Measurements from ENCODE around the gene SWAP70.
"Not testable (repeated sequence)": the region's sequence is repeated elsewhere in the genome, so short reads cannot be mapped to it uniquely, and the experiment has no call there.

Gene SWAP70

DNA sequence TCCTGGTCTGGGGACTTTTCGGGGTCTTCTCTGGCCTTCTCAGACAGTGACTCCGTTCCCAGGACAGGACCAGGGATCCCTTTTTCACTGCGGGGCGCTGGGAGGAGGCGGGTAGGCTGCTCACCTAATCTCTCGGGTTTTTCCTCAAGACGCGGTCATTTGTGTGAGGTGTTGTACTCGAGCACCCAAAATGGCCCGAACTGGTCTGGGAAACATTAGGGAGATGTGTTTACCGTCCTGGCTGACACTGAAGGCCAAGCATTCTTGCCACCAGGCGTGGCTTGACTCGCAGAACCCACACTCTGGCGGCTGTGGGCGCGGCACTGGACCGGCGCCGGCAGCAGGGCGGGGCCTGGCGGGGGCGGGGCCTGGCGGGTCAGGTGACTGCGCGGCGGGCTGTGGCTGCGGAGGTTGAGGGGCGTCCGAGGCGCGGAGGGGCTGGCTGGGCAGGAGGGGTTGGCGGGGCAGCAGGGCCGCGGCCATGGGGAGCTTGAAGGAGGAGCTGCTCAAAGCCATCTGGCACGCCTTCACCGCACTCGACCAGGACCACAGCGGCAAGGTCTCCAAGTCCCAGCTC, at the start of gene SWAP70:
Gene SWAP70, plus strand, starts transcription at position 379 of the 577 bp plus-strand sequence. Its CDS starts 103 bp downstream, at position 482.
- Histone ChIP-seq H3K9me3 (ENCODE audit: control insufficient read depth in 1 of 2, low read length in 2 of 2) (peaks cover 0 to 3% of the 10 kb centered on the region in 2 donors), H3K4me3 (ENCODE audit: low read depth in 1 of 2, low read length in 2 of 2) (peak within 1 kb of the TSS; percentile 88 to 94), H3K36me3 (ENCODE audit: control insufficient read depth in 1 of 2, insufficient read depth in 2 of 2, low read length in 2 of 2) (no peaks in the 10 kb centered on the region), H3K9ac (ENCODE audit: low read depth in 1 of 2, low read length in 2 of 2) (peak within 1 kb of the TSS; percentile 79 to 90), H3K27ac (ENCODE audit: low read depth, low read length) (peak within 1 kb of the TSS; percentile 81), H3K4me1 (ENCODE audit: control insufficient read depth in 1 of 2, insufficient read depth in 2 of 2, low read length in 2 of 2) (peaks cover 4 to 6% of the 10 kb centered on the region in 2 donors), H3K27me3 (ENCODE audit: control insufficient read depth in 1 of 2, insufficient read depth in 2 of 2, low read length in 2 of 2) (no peaks in the 10 kb centered on the region)

DNA sequence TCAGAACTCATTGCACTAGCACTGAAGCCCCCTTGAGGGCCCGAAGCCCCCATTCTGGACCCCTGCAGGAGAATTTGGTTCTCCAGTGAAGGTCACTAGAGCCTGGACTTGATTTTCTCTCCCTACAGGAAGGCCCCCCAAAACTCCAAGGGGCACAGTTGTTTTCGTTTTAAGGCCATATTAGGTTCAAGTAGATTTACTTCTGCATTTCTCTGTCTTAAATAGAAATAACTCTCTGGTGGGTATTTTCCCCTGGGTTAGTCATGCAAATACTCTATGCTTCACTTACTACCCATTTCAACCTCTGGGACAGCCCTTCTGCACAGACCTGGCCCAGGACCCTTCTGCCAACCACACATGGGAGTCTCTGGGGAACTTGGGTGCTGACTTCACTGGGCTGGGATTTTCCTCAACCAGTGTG, 48.8 kb upstream of the SWAP70 start:
- H3K4me1 ChIP-seq (ENCODE audit: control insufficient read depth in 1 of 2, insufficient read depth in 2 of 2, low read length in 2 of 2): peaks cover 8 to 9% of the 10 kb centered on the region in 2 donors
- peak overlapping the region in 1 of 2 donors; percentile 95 for H3K9ac ChIP-seq (ENCODE audit: low read depth in 1 of 2, low read length in 2 of 2)
- H3K36me3 ChIP-seq (ENCODE audit: control insufficient read depth in 1 of 2, insufficient read depth in 2 of 2, low read length in 2 of 2): no peaks in the 10 kb centered on the region
- peak overlapping the region; percentile 90 for H3K27ac ChIP-seq (ENCODE audit: low read depth, low read length)
- peak overlapping the region in 1 of 2 donors; percentile 74 for H3K4me3 ChIP-seq (ENCODE audit: low read depth in 1 of 2, low read length in 2 of 2)
- no peaks in the 10 kb centered on the region for H3K9me3 ChIP-seq (ENCODE audit: control insufficient read depth in 1 of 2, low read length in 2 of 2)
- no peaks in the 10 kb centered on the region for H3K27me3 ChIP-seq (ENCODE audit: control insufficient read depth in 1 of 2, insufficient read depth in 2 of 2, low read length in 2 of 2)

- H3K27ac ChIP-seq (ENCODE audit: low read depth, low read length): no peak overlapping the region
- H3K9me3 ChIP-seq (ENCODE audit: control insufficient read depth in 1 of 2, low read length in 2 of 2): no peaks in the 10 kb centered on the region
- no peak overlapping the region for H3K4me3 ChIP-seq (ENCODE audit: low read depth in 1 of 2, low read length in 2 of 2)
- no peaks in the 10 kb centered on the region for H3K27me3 ChIP-seq (ENCODE audit: control insufficient read depth in 1 of 2, insufficient read depth in 2 of 2, low read length in 2 of 2)
- no peaks in the 10 kb centered on the region for H3K36me3 ChIP-seq (ENCODE audit: control insufficient read depth in 1 of 2, insufficient read depth in 2 of 2, low read length in 2 of 2)
- peaks cover 8 to 9% of the 10 kb centered on the region in 2 donors for H3K4me1 ChIP-seq (ENCODE audit: control insufficient read depth in 1 of 2, insufficient read depth in 2 of 2, low read length in 2 of 2)
- no peak overlapping the region for H3K9ac ChIP-seq (ENCODE audit: low read depth in 1 of 2, low read length in 2 of 2)
Measured at GRCh38 chr11:9616042-9616675, 47.7 kb upstream of the SWAP70 start.

- Histone ChIP-seq H3K9me3 (ENCODE audit: control insufficient read depth in 1 of 2, low read length in 2 of 2) (no peaks in the 10 kb centered on the region), H3K27ac (ENCODE audit: low read depth, low read length) (no peak overlapping the region), H3K27me3 (ENCODE audit: control insufficient read depth in 1 of 2, insufficient read depth in 2 of 2, low read length in 2 of 2) (no peaks in the 10 kb centered on the region), H3K4me1 (ENCODE audit: control insufficient read depth in 1 of 2, insufficient read depth in 2 of 2, low read length in 2 of 2) (peaks cover 8 to 9% of the 10 kb centered on the region in 2 donors), H3K36me3 (ENCODE audit: control insufficient read depth in 1 of 2, insufficient read depth in 2 of 2, low read length in 2 of 2) (no peaks in the 10 kb centered on the region), H3K9ac (ENCODE audit: low read depth in 1 of 2, low read length in 2 of 2) (no peak overlapping the region), H3K4me3 (ENCODE audit: low read depth in 1 of 2, low read length in 2 of 2) (no peak overlapping the region)
Measured at GRCh38 chr11:9616858-9617257, 47.0 kb upstream of the SWAP70 start.

DNA sequence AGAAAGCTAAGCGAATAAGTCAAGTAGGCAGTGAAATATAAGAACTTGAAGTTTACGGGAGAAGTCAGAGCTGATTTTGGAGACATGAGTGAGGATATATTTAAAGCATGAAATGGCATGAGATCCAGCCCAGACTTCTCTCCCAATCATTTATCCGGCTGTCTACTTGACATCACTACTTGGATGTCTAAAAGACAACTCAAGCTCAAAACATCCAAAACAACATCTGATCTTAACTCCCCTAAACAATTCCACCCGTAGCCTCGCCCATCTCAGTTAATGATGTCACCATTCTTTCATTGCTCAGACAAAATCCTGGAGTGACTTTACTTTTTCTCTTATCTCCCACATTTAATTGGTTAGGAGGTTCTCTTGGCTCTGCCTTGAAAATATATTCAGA, 45.9 kb upstream of the SWAP70 start:
- no peak overlapping the region for H3K27ac ChIP-seq (ENCODE audit: low read depth, low read length)

GRCh38 chr11:9619004-9619403, 44.9 kb upstream of the SWAP70 start:
- H3K36me3 ChIP-seq (ENCODE audit: control insufficient read depth in 1 of 2, insufficient read depth in 2 of 2, low read length in 2 of 2): no peaks in the 10 kb centered on the region
- no peak overlapping the region for H3K9ac ChIP-seq (ENCODE audit: low read depth in 1 of 2, low read length in 2 of 2)
- H3K4me1 ChIP-seq (ENCODE audit: control insufficient read depth in 1 of 2, insufficient read depth in 2 of 2, low read length in 2 of 2): peaks cover 4 to 8% of the 10 kb centered on the region in 2 donors
- H3K4me3 ChIP-seq (ENCODE audit: low read depth in 1 of 2, low read length in 2 of 2): no peak overlapping the region
- H3K27me3 ChIP-seq (ENCODE audit: control insufficient read depth in 1 of 2, insufficient read depth in 2 of 2, low read length in 2 of 2): no peaks in the 10 kb centered on the region
- H3K27ac ChIP-seq (ENCODE audit: low read depth, low read length): no peak overlapping the region
- H3K9me3 ChIP-seq (ENCODE audit: control insufficient read depth in 1 of 2, low read length in 2 of 2): no peaks in the 10 kb centered on the region

More for the DNA sequence above, 45.9 kb upstream of the SWAP70 start:
- Histone ChIP-seq H3K9ac (ENCODE audit: low read depth in 1 of 2, low read length in 2 of 2) (no peak overlapping the region), H3K27me3 (ENCODE audit: control insufficient read depth in 1 of 2, insufficient read depth in 2 of 2, low read length in 2 of 2) (no peaks in the 10 kb centered on the region), H3K4me3 (ENCODE audit: low read depth in 1 of 2, low read length in 2 of 2) (no peak overlapping the region), H3K4me1 (ENCODE audit: control insufficient read depth in 1 of 2, insufficient read depth in 2 of 2, low read length in 2 of 2) (peaks cover 8 to 9% of the 10 kb centered on the region in 2 donors), H3K36me3 (ENCODE audit: control insufficient read depth in 1 of 2, insufficient read depth in 2 of 2, low read length in 2 of 2) (no peaks in the 10 kb centered on the region), H3K9me3 (ENCODE audit: control insufficient read depth in 1 of 2, low read length in 2 of 2) (no peaks in the 10 kb centered on the region)

DNA sequence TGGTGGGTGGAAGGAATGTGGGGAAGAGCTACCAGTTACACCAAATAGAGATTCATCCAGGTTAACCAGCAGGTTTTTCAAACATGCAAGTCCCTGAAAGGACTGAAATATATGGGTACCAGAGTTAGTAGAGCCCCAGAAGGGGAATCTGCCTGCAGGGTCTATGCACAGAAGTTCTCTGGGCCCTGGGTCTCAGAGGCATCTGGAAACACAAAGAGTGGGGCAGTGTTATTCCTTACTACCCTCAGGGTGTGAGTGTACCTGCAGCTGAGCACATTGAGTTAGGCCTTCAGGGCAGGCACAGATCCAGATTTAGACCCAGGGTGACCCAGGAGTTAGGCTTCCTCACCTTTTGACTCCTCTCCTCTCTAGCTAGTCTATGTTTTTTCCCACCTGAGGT, 43.9 kb upstream of the SWAP70 start:
- Histone ChIP-seq H3K27me3 (ENCODE audit: control insufficient read depth in 1 of 2, insufficient read depth in 2 of 2, low read length in 2 of 2) (no peaks in the 10 kb centered on the region), H3K9me3 (ENCODE audit: control insufficient read depth in 1 of 2, low read length in 2 of 2) (no peaks in the 10 kb centered on the region), H3K4me1 (ENCODE audit: control insufficient read depth in 1 of 2, insufficient read depth in 2 of 2, low read length in 2 of 2) (peaks cover under 1 to 4% of the 10 kb centered on the region in 2 donors), H3K27ac (ENCODE audit: low read depth, low read length) (no peak overlapping the region), H3K4me3 (ENCODE audit: low read depth in 1 of 2, low read length in 2 of 2) (no peak overlapping the region), H3K9ac (ENCODE audit: low read depth in 1 of 2, low read length in 2 of 2) (no peak overlapping the region), H3K36me3 (ENCODE audit: control insufficient read depth in 1 of 2, insufficient read depth in 2 of 2, low read length in 2 of 2) (no peaks in the 10 kb centered on the region)

DNA sequence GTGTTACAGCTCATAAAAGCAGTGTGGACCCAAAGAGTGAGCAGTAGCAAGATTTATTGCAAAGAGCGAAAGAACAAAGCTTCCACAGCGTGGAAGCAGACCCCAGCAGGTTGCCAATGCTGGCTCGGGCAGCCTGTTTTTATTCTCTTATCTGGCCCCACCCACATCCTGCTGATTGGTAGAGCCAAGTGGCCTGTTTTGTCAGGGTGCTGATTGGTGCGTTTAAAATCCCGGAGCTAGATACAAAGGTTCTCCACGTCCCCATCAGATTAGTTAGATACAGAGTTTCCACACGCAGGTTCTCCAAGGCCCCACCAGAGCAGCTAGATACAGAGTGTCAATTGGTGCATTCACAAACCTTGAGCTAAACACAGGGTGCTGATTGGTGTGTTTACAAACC, 41.5 kb upstream of the SWAP70 start:
- H3K36me3 ChIP-seq (ENCODE audit: control insufficient read depth in 1 of 2, insufficient read depth in 2 of 2, low read length in 2 of 2); H3K27me3 ChIP-seq (ENCODE audit: control insufficient read depth in 1 of 2, insufficient read depth in 2 of 2, low read length in 2 of 2); H3K4me1 ChIP-seq (ENCODE audit: control insufficient read depth in 1 of 2, insufficient read depth in 2 of 2, low read length in 2 of 2); H3K9me3 ChIP-seq (ENCODE audit: control insufficient read depth in 1 of 2, low read length in 2 of 2); H3K27ac ChIP-seq (ENCODE audit: low read depth, low read length); H3K4me3 ChIP-seq (ENCODE audit: low read depth in 1 of 2, low read length in 2 of 2); H3K9ac ChIP-seq (ENCODE audit: low read depth in 1 of 2, low read length in 2 of 2): not testable (repeated sequence)

GRCh38 chr11:9623053-9623452, 40.8 kb upstream of the SWAP70 start:
- not testable (repeated sequence) for H3K36me3 ChIP-seq (ENCODE audit: control insufficient read depth in 1 of 2, insufficient read depth in 2 of 2, low read length in 2 of 2); H3K9ac ChIP-seq (ENCODE audit: low read depth in 1 of 2, low read length in 2 of 2); H3K4me3 ChIP-seq (ENCODE audit: low read depth in 1 of 2, low read length in 2 of 2); H3K4me1 ChIP-seq (ENCODE audit: control insufficient read depth in 1 of 2, insufficient read depth in 2 of 2, low read length in 2 of 2); H3K27ac ChIP-seq (ENCODE audit: low read depth, low read length); H3K9me3 ChIP-seq (ENCODE audit: control insufficient read depth in 1 of 2, low read length in 2 of 2); H3K27me3 ChIP-seq (ENCODE audit: control insufficient read depth in 1 of 2, insufficient read depth in 2 of 2, low read length in 2 of 2)

- Histone ChIP-seq H3K27ac (ENCODE audit: low read depth, low read length) (no peak overlapping the region), H3K4me1 (ENCODE audit: control insufficient read depth in 1 of 2, insufficient read depth in 2 of 2, low read length in 2 of 2) (peaks cover 0 to 5% of the 10 kb centered on the region in 2 donors), H3K36me3 (ENCODE audit: control insufficient read depth in 1 of 2, insufficient read depth in 2 of 2, low read length in 2 of 2) (no peaks in the 10 kb centered on the region), H3K9ac (ENCODE audit: low read depth in 1 of 2, low read length in 2 of 2) (no peak overlapping the region), H3K4me3 (ENCODE audit: low read depth in 1 of 2, low read length in 2 of 2) (no peak overlapping the region), H3K9me3 (ENCODE audit: control insufficient read depth in 1 of 2, low read length in 2 of 2) (no peaks in the 10 kb centered on the region), H3K27me3 (ENCODE audit: control insufficient read depth in 1 of 2, insufficient read depth in 2 of 2, low read length in 2 of 2) (no peaks in the 10 kb centered on the region)
Measured at GRCh38 chr11:9624448-9624847, 39.4 kb upstream of the SWAP70 start.

Measured in duodenal mucosa (tissue), 2 donors.